Panc1 (cell line): ENCODE results near the gene ZNF57. TPM values are rescaled to one million over a fixed set of nuclear protein-coding genes. Genes with fewer than 3 reads are reported as not detected.
"Not testable (repeated sequence)": the region's sequence is repeated elsewhere in the genome, so short reads cannot be mapped to it uniquely, and the experiment has no call there.

Experiments
- ATAC-seq: fragments of 200-7000 bp; cut with Tn5 transposase; 2 replicates; pipeline ENCODE4 v1.9.1; 2020; ENCODE audit warnings: mild to moderate bottlenecking, moderate library complexity
- BruUV-seq: library from RNA; stranded (reverse); fragments of 400-500 nt; replicated peaks from 2 replicates; lab custom pipeline; 2021; lab: Mats Ljungman, UMichigan
- CTCF ChIA-PET: fragments of 300-600 bp; sonication (Branson Sonifier 250); formaldehyde crosslinking; loops from one replicate; lab custom pipeline; 2022; ENCODE audit warnings: antibody characterized with exemption; lab: Charles Lee
- POLR2A ChIA-PET: fragments of 300-600 bp; sonication (Branson Sonifier 250); formaldehyde crosslinking; loops from one replicate; lab custom pipeline; 2022; ENCODE audit warnings: antibody characterized with exemption; lab: Charles Lee
- DNase-seq: peaks from one replicate; pipeline ENCODE4 v3.0.0-alpha.2; 2010; ENCODE audit warnings: low read depth, low spot score
- H3K27ac ChIP-seq: 2 replicates; pipeline ENCODE4 v1.5.1; 2011; ENCODE audit warnings: mild to moderate bottlenecking, low read length, inconsistent platforms
- H3K27me3 ChIP-seq: fragments of 200-500 bp; sonication (Bioruptor generic); 2 replicates; pipeline ENCODE4 v1.6.0; 2014; ENCODE audit warnings: low read length, inconsistent platforms; ENCODE audit not compliant: control insufficient read depth, insufficient read depth
- H3K36me3 ChIP-seq: fragments of 200-500 bp; sonication (Bioruptor generic); 2 replicates; pipeline ENCODE4 v1.5.1; 2014; ENCODE audit warnings: inconsistent platforms, mild to moderate bottlenecking, low read length, moderate library complexity; ENCODE audit not compliant: control insufficient read depth, insufficient read depth
- H3K4me1 ChIP-seq: 2 replicates; pipeline ENCODE4 v1.5.1; 2011; ENCODE audit warnings: inconsistent platforms, mild to moderate bottlenecking, low read length, moderate library complexity; ENCODE audit not compliant: control insufficient read depth, insufficient read depth
- H3K4me3 ChIP-seq, 2 experiments: 2 replicates each; pipeline ENCODE4 v1.5.1; 2011 to 2012; ENCODE audit warnings: low read depth in 2 of 2, low read length in 2 of 2, mild to moderate bottlenecking in 2 of 2, inconsistent platforms in 1 of 2, moderate library complexity in 1 of 2
- H3K9me3 ChIP-seq: fragments of 200-500 bp; sonication (Bioruptor generic); 2 replicates; pipeline ENCODE4 v1.5.1; 2014; ENCODE audit warnings: low read depth, mild to moderate bottlenecking, inconsistent platforms, low read length, moderate library complexity; ENCODE audit not compliant: control insufficient read depth, insufficient read depth
- POLR2AphosphoS5 ChIP-seq: IDR thresholded peaks from 2 replicates; pipeline ENCODE4 v1.6.1; 2012; ENCODE audit warnings: mild to moderate bottlenecking, low read depth, low read length, moderate library complexity
- SIN3A ChIP-seq: IDR thresholded peaks from 2 replicates; pipeline ENCODE4 v1.6.1; 2012; ENCODE audit warnings: low read depth, mild to moderate bottlenecking, low read length, moderate library complexity, borderline replicate concordance; ENCODE audit not compliant: insufficient read depth
- TCF7L2 ChIP-seq: IDR thresholded peaks from 2 replicates; pipeline ENCODE4 v1.6.1; 2011; ENCODE audit warnings: mild to moderate bottlenecking, low read depth, low read length, inconsistent platforms
- in situ Hi-C: cut with HindIII; loops from 2 replicates; pipeline ENCODE4 v1.10.0; 2016; ENCODE audit warnings: low sequenced_read_pairs, low pct_unique_long_range_greater_than_20kb
- intact Hi-C: fragments of 100-400 bp; cut with micrococcal nuclease; formaldehyde crosslinking; loops from one replicate; pipeline ENCODE4 v1.10.0; 2022; ENCODE audit not compliant: unreplicated experiment
- total RNA-seq: library from RNA; stranded (reverse); gene quantifications from one replicate; pipeline ENCODE4 v1.2.1, GENCODE V29; 2021; ENCODE audit not compliant: unreplicated experiment
- TF ChIP-seq, protein P1 (sequence below): fragments of 450-650 bp; IDR thresholded peaks from 2 replicates; pipeline ENCODE4 v1.5.1; 2017; ENCODE audit warnings: mild to moderate bottlenecking
- TF ChIP-seq, protein P2 (sequence below), 2 experiments: IDR thresholded peaks; 2 replicates each; pipeline ENCODE4 v1.6.1; 2011 to 2012; ENCODE audit warnings: low read depth in 2 of 2, control low read depth in 1 of 2, low read length in 1 of 2, mild to moderate bottlenecking in 1 of 2, moderate library complexity in 1 of 2; ENCODE audit not compliant: insufficient read depth in 1 of 2

Gene ZNF57
- total RNA-seq, 1 experiment from 2014 or later, result 4.9 TPM

DNA sequence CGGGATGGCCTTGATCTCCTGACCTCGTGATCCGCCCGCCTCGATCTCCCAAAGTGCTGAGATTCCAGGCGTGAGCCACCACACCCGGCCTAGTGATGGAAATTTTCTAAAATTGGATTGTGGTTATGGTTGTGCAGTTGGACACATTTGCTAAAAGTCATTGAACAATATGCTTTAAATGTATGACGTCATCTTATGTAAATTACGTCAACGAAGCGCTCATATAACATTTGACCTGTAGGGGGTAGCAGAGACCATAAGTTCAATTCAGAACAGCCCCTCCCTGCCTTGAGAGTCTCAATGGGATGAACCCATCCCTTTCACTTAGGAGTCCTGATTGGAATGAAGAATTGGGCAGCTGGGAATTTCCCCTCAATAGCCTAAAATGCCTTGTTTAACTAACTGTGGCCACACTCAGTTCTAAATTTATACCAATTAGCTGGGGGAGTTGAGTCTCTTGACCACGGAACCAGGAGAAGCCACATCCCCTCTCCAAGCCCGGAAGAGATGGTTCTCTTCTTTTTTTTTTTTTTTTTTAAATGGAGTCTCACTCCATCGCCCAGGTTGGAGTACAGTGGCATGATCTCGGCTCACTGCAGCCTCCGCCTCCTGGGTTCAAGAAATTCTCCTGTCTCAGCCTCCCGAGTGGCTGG, 61.4 kb downstream of the ZNF57 start:
- intact Hi-C loops, result no loop called here
- TF ChIP-seq, protein P1, sequence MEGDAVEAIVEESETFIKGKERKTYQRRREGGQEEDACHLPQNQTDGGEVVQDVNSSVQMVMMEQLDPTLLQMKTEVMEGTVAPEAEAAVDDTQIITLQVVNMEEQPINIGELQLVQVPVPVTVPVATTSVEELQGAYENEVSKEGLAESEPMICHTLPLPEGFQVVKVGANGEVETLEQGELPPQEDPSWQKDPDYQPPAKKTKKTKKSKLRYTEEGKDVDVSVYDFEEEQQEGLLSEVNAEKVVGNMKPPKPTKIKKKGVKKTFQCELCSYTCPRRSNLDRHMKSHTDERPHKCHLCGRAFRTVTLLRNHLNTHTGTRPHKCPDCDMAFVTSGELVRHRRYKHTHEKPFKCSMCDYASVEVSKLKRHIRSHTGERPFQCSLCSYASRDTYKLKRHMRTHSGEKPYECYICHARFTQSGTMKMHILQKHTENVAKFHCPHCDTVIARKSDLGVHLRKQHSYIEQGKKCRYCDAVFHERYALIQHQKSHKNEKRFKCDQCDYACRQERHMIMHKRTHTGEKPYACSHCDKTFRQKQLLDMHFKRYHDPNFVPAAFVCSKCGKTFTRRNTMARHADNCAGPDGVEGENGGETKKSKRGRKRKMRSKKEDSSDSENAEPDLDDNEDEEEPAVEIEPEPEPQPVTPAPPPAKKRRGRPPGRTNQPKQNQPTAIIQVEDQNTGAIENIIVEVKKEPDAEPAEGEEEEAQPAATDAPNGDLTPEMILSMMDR, result peak; percentile 71; the same call in 1 of the 2 replicates
- TF ChIP-seq TCF7L2, result no peak
- ChIA-PET POLR2A (no interaction called here), CTCF (interaction anchor here (0.8 kb wide), 1 partner anchor 12 kb away, joined by 5 read pairs; no protein-coding TSS in a partner anchor)
- Histone ChIP-seq H3K4me3 (no peak overlapping the region), H3K36me3 (no peaks in the 10 kb centered on the region), H3K9me3 (no peaks in the 10 kb centered on the region), H3K4me1 (no peaks in the 10 kb centered on the region), H3K27ac (no peak overlapping the region), H3K27me3 (no peaks in the 10 kb centered on the region)
- BruUV-seq, result no TSS peak
- ATAC-seq, result peak; percentile 63; the same call in 1 of the 2 replicates
- DNase-seq, result no peak
- in situ Hi-C loops, result no loop called here

DNA sequence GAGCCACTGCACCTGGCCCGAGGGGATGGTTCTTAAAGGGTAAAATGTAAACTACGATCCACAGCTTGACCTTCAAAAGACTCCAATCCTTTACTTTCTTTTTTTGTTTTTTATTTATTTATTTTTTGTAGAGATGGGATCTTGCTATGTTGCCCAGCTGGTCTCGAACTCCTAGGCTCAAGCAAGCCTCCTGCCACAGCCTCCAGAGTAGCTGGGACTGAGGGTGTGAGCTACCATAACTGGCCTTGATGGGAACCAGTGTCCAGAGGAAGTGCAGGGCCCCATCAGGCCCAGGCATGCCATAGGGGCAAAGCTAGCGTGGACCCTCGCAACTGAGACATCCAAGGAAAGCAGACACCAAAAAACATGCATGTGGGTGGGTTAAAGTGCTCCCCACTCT, 62.4 kb downstream of the ZNF57 start:
- Histone ChIP-seq H3K36me3 (no peaks in the 10 kb centered on the region), H3K27me3 (no peaks in the 10 kb centered on the region), H3K27ac (no peak overlapping the region), H3K4me3 (no peak overlapping the region), H3K4me1 (no peaks in the 10 kb centered on the region), H3K9me3 (no peaks in the 10 kb centered on the region)
- CTCF ChIA-PET, result interaction anchor here (0.6 kb wide), 1 partner anchor 62 kb away, joined by 6 read pairs; the partner anchor contains the start of gene ZNF57
- ATAC-seq, result no peak
- no TSS peak for BruUV-seq
- no peak for DNase-seq
- intact Hi-C loops, result no loop called here
- POLR2A ChIA-PET, result no interaction called here
- TF ChIP-seq POLR2AphosphoS5 (no peak), SIN3A (no peak), TCF7L2 (no peak)
- TF ChIP-seq, protein P2, sequence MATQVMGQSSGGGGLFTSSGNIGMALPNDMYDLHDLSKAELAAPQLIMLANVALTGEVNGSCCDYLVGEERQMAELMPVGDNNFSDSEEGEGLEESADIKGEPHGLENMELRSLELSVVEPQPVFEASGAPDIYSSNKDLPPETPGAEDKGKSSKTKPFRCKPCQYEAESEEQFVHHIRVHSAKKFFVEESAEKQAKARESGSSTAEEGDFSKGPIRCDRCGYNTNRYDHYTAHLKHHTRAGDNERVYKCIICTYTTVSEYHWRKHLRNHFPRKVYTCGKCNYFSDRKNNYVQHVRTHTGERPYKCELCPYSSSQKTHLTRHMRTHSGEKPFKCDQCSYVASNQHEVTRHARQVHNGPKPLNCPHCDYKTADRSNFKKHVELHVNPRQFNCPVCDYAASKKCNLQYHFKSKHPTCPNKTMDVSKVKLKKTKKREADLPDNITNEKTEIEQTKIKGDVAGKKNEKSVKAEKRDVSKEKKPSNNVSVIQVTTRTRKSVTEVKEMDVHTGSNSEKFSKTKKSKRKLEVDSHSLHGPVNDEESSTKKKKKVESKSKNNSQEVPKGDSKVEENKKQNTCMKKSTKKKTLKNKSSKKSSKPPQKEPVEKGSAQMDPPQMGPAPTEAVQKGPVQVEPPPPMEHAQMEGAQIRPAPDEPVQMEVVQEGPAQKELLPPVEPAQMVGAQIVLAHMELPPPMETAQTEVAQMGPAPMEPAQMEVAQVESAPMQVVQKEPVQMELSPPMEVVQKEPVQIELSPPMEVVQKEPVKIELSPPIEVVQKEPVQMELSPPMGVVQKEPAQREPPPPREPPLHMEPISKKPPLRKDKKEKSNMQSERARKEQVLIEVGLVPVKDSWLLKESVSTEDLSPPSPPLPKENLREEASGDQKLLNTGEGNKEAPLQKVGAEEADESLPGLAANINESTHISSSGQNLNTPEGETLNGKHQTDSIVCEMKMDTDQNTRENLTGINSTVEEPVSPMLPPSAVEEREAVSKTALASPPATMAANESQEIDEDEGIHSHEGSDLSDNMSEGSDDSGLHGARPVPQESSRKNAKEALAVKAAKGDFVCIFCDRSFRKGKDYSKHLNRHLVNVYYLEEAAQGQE (IDR thresholded peaks at IDR 0.05; ENCODE audit: insufficient read depth in 1 of 2, low read depth in 2 of 2, low read length in 1 of 2), result no peak
- TF ChIP-seq, protein P1, result no peak
- in situ Hi-C loops, result no loop called here

DNA sequence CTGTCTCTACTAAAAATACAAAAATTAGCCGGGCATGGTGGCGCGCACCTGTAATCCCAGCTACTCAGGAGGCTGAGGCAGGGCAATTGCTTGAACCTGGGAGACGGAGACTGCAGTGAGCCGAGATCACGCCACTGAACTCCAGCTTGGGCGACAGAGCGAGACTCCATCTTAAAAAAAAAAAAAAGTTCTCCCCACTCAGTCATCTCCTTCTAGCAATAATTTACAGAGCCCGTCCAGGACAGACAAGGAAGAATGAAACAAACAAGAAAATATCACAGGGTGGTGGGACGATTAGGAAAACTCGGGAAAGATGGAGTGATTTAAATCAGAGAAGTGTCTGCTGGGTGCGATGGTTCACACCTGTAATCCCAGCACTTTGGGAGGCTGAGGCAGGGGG, 62.9 kb downstream of the ZNF57 start:
- in situ Hi-C loops, H3K27me3 ChIP-seq, CTCF ChIA-PET, ATAC-seq, intact Hi-C loops, H3K27ac ChIP-seq, H3K4me3 ChIP-seq, H3K36me3 ChIP-seq, DNase-seq, H3K9me3 ChIP-seq, BruUV-seq, POLR2A ChIA-PET, H3K4me1 ChIP-seq: not testable (repeated sequence)
